Measurements from ENCODE around the gene HDAC4.

DNA sequence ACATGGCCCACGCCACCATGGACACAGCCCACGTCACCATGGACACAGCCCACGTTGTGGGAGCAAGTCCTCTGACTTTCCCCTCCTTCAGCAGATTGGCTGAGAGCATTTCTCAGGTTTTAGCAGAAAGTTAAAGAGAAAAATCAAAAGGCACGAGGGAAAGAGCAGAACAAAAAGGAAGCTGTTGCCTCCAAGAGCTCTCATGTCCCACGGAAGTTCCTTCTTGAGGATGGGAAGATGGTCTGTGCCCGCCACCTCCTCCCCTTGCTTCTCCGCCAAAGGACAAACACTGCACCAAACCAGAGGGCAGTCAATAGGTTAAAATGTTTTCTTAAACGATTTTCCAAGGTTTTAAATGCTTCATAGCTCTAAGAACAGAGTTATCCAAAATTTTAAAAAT lies 148.4 kb downstream of the HDAC4 start:
- TF ChIP-seq CTCF (IDR thresholded peaks at IDR 0.05): no peak
- no peak for TF ChIP-seq POLR2A (IDR thresholded peaks at IDR 0.05)
